ENCODE measurements around the gene CELA3A. TPM values are rescaled to one million over a fixed set of nuclear protein-coding genes. Genes with fewer than 3 reads are reported as not detected.
A peak's percentile ranks its signal among the peaks of the same experiment; 100 is the strongest.
"Not testable (repeated sequence)": the region's sequence is repeated elsewhere in the genome, so short reads cannot be mapped to it uniquely, and the experiment has no call there.

Gene CELA3A
- total and polyA plus RNA-seq, 2 of the 13 experiments (the other 11 are each of a cell fraction or from before 2014, with no cell fraction given): 0.09 TPM; not detected in 1

DNA sequence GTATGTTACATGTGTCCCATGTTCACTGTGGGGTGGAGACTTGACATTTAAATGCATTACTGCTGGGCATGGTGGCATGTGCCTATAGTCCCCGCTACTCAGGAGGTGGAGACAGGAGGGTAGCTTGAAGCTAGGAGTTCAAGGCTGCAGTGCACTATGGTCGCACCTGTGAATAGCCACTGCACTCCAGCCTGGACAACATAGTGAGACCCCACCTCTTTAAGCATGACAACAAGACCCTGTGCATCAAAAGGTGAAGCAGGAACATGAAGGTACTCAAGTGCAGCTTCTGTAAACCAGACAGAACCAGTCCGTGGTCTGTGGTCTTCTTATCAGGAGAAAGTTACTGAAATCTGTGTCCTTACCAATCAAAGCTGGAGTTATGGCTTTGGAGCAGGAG lies 9.3 kb upstream of the CELA3A start:
- H3K27me3 ChIP-seq (ENCODE audit: control insufficient read depth in 1 of 2, insufficient read depth in 2 of 2, low read length in 2 of 2); intact Hi-C loops (cut with micrococcal nuclease; ENCODE audit: unreplicated experiment); FAIRE-seq; H3K4me2 ChIP-seq (ENCODE audit: low read depth, low read length); H4K20me1 ChIP-seq (ENCODE audit: insufficient read depth, low read length); BruUV-seq (replicated peaks); DNase-seq (ENCODE audit: low spot score); H3K36me3 ChIP-seq (replicated peaks in 1 of 2; ENCODE audit: control insufficient read depth in 1 of 2, insufficient read depth in 2 of 2, low read length in 2 of 2); H3K9me3 ChIP-seq (ENCODE audit: low read length); POLR2A ChIA-PET; ATAC-seq; H3K9ac ChIP-seq (ENCODE audit: insufficient read depth, low read depth, low read length); H3K27ac ChIP-seq (ENCODE audit: extremely low read length, insufficient read depth, low read length); CTCF ChIA-PET (ENCODE audit: low intra/inter-chr PET ratio, low total read pairs); H2AFZ ChIP-seq (ENCODE audit: low read length); H3K79me2 ChIP-seq (ENCODE audit: insufficient read depth, low read length); H3K4me3 ChIP-seq (replicated peaks in 1 of 3; ENCODE audit: insufficient read depth in 1 of 3, low read depth in 2 of 3, low read length in 3 of 3); in situ Hi-C loops (cut with HindIII; ENCODE audit: extremely low pct_ligation_motif_present, low pct_unique_long_range_greater_than_20kb): not testable (repeated sequence)
- peak; percentile 84 for TF ChIP-seq ZNF121 (CRISPR knock-in tag; IDR thresholded peaks at IDR 0.05)
- peaks cover 33% of the 10 kb centered on the region for H3K4me1 ChIP-seq (ENCODE audit: insufficient read depth, low read length)
- 55% methylated on average over 2 of the region's 3 CpGs for WGBS (ENCODE audit: low lambda C conversion rate)

DNA sequence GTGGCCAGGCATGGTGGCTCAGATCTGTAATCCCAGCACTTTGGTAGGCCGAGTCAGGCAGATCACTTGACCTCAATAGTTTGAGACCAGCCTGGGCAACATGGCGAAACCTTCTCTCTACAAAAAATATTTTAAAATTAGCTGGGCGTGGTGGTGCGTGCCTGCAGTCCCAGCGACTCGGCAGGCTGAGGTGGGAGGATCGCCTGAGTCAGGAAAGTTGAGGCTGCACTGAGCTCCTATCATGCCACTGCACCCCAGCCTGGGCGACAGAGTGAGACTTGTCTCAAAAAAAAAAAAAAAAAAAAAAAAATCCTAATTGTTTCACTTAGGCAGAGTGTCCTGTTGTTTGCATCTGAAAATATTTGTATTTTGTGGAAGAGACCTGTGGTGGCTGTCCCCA lies 6.7 kb upstream of the CELA3A start:
- H3K27ac ChIP-seq (ENCODE audit: extremely low read length, insufficient read depth, low read length); intact Hi-C loops (cut with micrococcal nuclease; ENCODE audit: unreplicated experiment); FAIRE-seq; DNase-seq (ENCODE audit: low spot score); H3K79me2 ChIP-seq (ENCODE audit: insufficient read depth, low read length); H3K9ac ChIP-seq (ENCODE audit: insufficient read depth, low read depth, low read length); in situ Hi-C loops (cut with HindIII; ENCODE audit: extremely low pct_ligation_motif_present, low pct_unique_long_range_greater_than_20kb); H2AFZ ChIP-seq (ENCODE audit: low read length); H3K27me3 ChIP-seq (ENCODE audit: control insufficient read depth in 1 of 2, insufficient read depth in 2 of 2, low read length in 2 of 2); POLR2A ChIA-PET; H3K4me3 ChIP-seq (replicated peaks in 1 of 3; ENCODE audit: insufficient read depth in 1 of 3, low read depth in 2 of 3, low read length in 3 of 3); H4K20me1 ChIP-seq (ENCODE audit: insufficient read depth, low read length); CTCF ChIA-PET (ENCODE audit: low intra/inter-chr PET ratio, low total read pairs); BruUV-seq (replicated peaks); H3K36me3 ChIP-seq (replicated peaks in 1 of 2; ENCODE audit: control insufficient read depth in 1 of 2, insufficient read depth in 2 of 2, low read length in 2 of 2); H3K4me2 ChIP-seq (ENCODE audit: low read depth, low read length); ATAC-seq; H3K9me3 ChIP-seq (ENCODE audit: low read length): not testable (repeated sequence)
- 97% methylated on average over 8 of the region's 8 CpGs for WGBS (ENCODE audit: low lambda C conversion rate)
- peaks cover 56% of the 10 kb centered on the region for H3K4me1 ChIP-seq (ENCODE audit: insufficient read depth, low read length)

DNA sequence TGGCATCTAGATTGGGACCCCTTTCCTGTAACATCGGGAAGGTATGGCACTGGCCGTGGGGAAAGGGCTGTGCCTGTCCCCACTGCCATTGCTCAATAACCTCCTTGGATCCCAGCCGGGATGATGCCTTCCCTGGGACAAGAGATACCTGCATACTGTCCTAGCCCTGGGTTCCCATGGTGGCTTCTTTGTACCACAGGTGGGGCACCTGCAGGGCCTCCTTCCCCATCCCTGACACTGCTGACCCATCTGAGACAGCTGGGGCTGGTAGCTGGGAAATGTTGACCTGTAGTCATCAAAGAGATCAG lies 4.8 kb upstream of the CELA3A start:
- 69% methylated on average over 2 of the region's 3 CpGs for WGBS (ENCODE audit: low lambda C conversion rate)
- DNase-seq (ENCODE audit: low spot score); H2AFZ ChIP-seq (ENCODE audit: low read length); in situ Hi-C loops (cut with HindIII; ENCODE audit: extremely low pct_ligation_motif_present, low pct_unique_long_range_greater_than_20kb); BruUV-seq (replicated peaks); H3K79me2 ChIP-seq (ENCODE audit: insufficient read depth, low read length); H3K4me3 ChIP-seq (replicated peaks in 1 of 3; ENCODE audit: insufficient read depth in 1 of 3, low read depth in 2 of 3, low read length in 3 of 3); FAIRE-seq; ATAC-seq; H4K20me1 ChIP-seq (ENCODE audit: insufficient read depth, low read length); H3K27ac ChIP-seq (ENCODE audit: extremely low read length, insufficient read depth, low read length); POLR2A ChIA-PET; H3K27me3 ChIP-seq (ENCODE audit: control insufficient read depth in 1 of 2, insufficient read depth in 2 of 2, low read length in 2 of 2); H3K4me2 ChIP-seq (ENCODE audit: low read depth, low read length); H3K9me3 ChIP-seq (ENCODE audit: low read length); H3K36me3 ChIP-seq (replicated peaks in 1 of 2; ENCODE audit: control insufficient read depth in 1 of 2, insufficient read depth in 2 of 2, low read length in 2 of 2); intact Hi-C loops (cut with micrococcal nuclease; ENCODE audit: unreplicated experiment); H3K9ac ChIP-seq (ENCODE audit: insufficient read depth, low read depth, low read length); CTCF ChIA-PET (ENCODE audit: low intra/inter-chr PET ratio, low total read pairs): not testable (repeated sequence)
- peaks cover 74% of the 10 kb centered on the region for H3K4me1 ChIP-seq (ENCODE audit: insufficient read depth, low read length)
- peak; percentile 11; the same call in 1 of the 2 replicates for TF ChIP-seq CEBPG (CRISPR knock-in tag; IDR thresholded peaks at IDR 0.05)
